ENCODE measurements around the gene NEGR1. TPM values are rescaled to one million over a fixed set of nuclear protein-coding genes. Genes with fewer than 3 reads are reported as not detected.

NEGR1 gene
- total and polyA plus RNA-seq, 3 donors from 2014 or later = 2.9 to 7.6 (median 3.1) TPM

DNA sequence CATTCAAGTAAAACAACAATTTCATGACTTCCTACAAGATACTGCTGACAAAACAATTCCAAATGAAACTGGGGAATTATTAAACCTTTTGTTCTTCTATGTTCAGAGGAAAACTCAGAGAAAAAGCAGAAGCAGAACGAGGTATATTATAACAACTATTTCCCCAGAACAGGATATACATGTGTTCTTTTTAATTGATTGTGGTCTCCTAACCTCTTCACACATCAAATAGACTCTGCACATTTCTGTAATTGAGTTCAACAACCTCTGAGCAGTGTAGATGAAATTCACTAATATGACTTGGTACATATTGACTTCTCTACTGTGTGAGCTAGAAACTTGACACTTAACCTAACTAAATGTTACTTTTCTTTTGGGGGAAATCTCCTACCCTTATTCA is 584.2 kb downstream of the NEGR1 start:
- Histone ChIP-seq H3K27ac (no peak overlapping the region), H3K4me3 (no peak overlapping the region), H3K36me3 (ENCODE audit: low read depth, missing control alignments) (no peaks in the 10 kb centered on the region), H3K27me3 (no peaks in the 10 kb centered on the region), H3K9me3 (no peaks in the 10 kb centered on the region), H3K4me1 (no peaks in the 10 kb centered on the region)
- intact Hi-C loops (cut with DNase I; ENCODE audit: low total_unique reads) = no loop called here
- TF ChIP-seq, protein P1, sequence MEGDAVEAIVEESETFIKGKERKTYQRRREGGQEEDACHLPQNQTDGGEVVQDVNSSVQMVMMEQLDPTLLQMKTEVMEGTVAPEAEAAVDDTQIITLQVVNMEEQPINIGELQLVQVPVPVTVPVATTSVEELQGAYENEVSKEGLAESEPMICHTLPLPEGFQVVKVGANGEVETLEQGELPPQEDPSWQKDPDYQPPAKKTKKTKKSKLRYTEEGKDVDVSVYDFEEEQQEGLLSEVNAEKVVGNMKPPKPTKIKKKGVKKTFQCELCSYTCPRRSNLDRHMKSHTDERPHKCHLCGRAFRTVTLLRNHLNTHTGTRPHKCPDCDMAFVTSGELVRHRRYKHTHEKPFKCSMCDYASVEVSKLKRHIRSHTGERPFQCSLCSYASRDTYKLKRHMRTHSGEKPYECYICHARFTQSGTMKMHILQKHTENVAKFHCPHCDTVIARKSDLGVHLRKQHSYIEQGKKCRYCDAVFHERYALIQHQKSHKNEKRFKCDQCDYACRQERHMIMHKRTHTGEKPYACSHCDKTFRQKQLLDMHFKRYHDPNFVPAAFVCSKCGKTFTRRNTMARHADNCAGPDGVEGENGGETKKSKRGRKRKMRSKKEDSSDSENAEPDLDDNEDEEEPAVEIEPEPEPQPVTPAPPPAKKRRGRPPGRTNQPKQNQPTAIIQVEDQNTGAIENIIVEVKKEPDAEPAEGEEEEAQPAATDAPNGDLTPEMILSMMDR (IDR thresholded peaks at IDR 0.05) = no peak
- no peak for TF ChIP-seq POLR2A (IDR thresholded peaks at IDR 0.05)
- WGBS, 2 donors = 83 to 86% methylated on average over 1 of the region's 1 CpG
- no peak for DNase-seq

GRCh38 chr1:71695821-71696220 is 586.5 kb downstream of the NEGR1 start:
- TF ChIP-seq, protein P1 (IDR thresholded peaks at IDR 0.05) = no peak
- TF ChIP-seq POLR2A (IDR thresholded peaks at IDR 0.05) = no peak
- DNase-seq = no peak
- intact Hi-C loops (cut with DNase I; ENCODE audit: low total_unique reads) = no loop called here
- no peaks in the 10 kb centered on the region for H3K36me3 ChIP-seq (ENCODE audit: low read depth, missing control alignments)
- H3K4me1 ChIP-seq = no peaks in the 10 kb centered on the region
- no peak overlapping the region for H3K27ac ChIP-seq
- no peak overlapping the region for H3K4me3 ChIP-seq
- H3K9me3 ChIP-seq = no peaks in the 10 kb centered on the region
- 77 to 84% methylated on average over 1 of the region's 1 CpG for WGBS, 2 donors
- H3K27me3 ChIP-seq = no peaks in the 10 kb centered on the region

GRCh38 chr1:71695084-71695483 is 587.3 kb downstream of the NEGR1 start:
- no peak for DNase-seq
- H3K4me3 ChIP-seq = no peak overlapping the region
- intact Hi-C loops (cut with DNase I; ENCODE audit: low total_unique reads) = no loop called here
- no peaks in the 10 kb centered on the region for H3K4me1 ChIP-seq
- no peaks in the 10 kb centered on the region for H3K27me3 ChIP-seq
- no peak for TF ChIP-seq POLR2A (IDR thresholded peaks at IDR 0.05)
- TF ChIP-seq, protein P1 (IDR thresholded peaks at IDR 0.05) = no peak
- H3K9me3 ChIP-seq = no peaks in the 10 kb centered on the region
- no peaks in the 10 kb centered on the region for H3K36me3 ChIP-seq (ENCODE audit: low read depth, missing control alignments)
- 84 to 91% methylated on average over 1 of the region's 1 CpG for WGBS, 2 donors
- H3K27ac ChIP-seq = no peak overlapping the region

DNA sequence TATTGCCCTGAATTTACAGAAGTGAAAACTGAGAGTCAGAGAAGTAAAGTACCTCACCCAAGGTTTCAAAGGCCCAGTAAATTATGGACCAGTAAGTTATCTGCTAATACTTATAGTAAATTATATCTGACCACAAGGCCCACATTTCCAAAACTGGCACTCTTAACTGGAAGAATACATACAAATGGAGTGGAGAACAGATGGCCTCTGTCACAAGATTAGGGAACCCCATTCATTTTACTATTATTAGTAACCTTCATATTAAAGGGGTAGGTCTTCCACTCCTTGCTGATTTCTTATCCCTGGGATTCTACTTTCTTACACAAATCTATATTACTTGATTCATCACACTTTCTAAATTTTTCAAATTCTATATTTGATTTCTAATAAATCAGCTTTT is 588.8 kb downstream of the NEGR1 start:
- intact Hi-C loops (cut with DNase I; ENCODE audit: low total_unique reads) = no loop called here
- Histone ChIP-seq H3K4me1 (no peaks in the 10 kb centered on the region), H3K4me3 (no peak overlapping the region)

GRCh38 chr1:71689635-71690034 is 592.7 kb downstream of the NEGR1 start:
- TF ChIP-seq POLR2A (IDR thresholded peaks at IDR 0.05) = no peak
- TF ChIP-seq, protein P1 (IDR thresholded peaks at IDR 0.05) = no peak
- Histone ChIP-seq H3K9me3 (no peaks in the 10 kb centered on the region), H3K27ac (no peak overlapping the region), H3K4me3 (no peak overlapping the region), H3K36me3 (ENCODE audit: low read depth, missing control alignments) (no peaks in the 10 kb centered on the region), H3K27me3 (no peaks in the 10 kb centered on the region), H3K4me1 (no peaks in the 10 kb centered on the region)
- intact Hi-C loops (cut with DNase I; ENCODE audit: low total_unique reads) = no loop called here
- no peak for DNase-seq
- WGBS, 2 donors = 82 to 92% methylated on average over 2 of the region's 2 CpGs

More for the DNA sequence above, 588.8 kb downstream of the NEGR1 start:
- H3K9me3 ChIP-seq = no peaks in the 10 kb centered on the region
- TF ChIP-seq, protein P1 (IDR thresholded peaks at IDR 0.05) = no peak
- TF ChIP-seq POLR2A (IDR thresholded peaks at IDR 0.05) = no peak
- no peak overlapping the region for H3K27ac ChIP-seq
- no peaks in the 10 kb centered on the region for H3K27me3 ChIP-seq
- no peaks in the 10 kb centered on the region for H3K36me3 ChIP-seq (ENCODE audit: low read depth, missing control alignments)
- DNase-seq = no peak

All from testis (tissue), 3 donors.